ENCODE results near the gene ATP2A3.

ATP2A3 gene

DNA sequence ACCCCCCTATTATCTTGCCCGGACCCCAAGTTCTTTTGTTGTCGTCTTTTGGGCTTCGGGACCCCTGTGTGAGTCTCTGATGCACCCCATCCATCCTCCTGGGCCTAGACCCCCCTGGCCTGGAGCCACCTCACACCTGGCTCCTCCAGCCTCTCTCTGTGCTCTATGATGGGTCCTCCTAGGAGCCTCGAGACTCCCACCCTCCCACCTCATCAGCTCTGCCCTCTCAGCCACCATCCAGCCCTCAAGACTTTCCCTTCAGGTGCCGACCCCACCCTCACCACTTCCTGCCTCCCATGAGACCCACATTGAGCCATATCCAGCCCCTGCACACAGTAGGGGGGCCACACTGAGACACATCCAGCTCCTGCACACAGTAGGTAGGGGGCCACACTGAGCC lies 8.7 kb upstream of the ATP2A3 start:
- no peak for DNase-seq (ENCODE audit: low read depth)

DNA sequence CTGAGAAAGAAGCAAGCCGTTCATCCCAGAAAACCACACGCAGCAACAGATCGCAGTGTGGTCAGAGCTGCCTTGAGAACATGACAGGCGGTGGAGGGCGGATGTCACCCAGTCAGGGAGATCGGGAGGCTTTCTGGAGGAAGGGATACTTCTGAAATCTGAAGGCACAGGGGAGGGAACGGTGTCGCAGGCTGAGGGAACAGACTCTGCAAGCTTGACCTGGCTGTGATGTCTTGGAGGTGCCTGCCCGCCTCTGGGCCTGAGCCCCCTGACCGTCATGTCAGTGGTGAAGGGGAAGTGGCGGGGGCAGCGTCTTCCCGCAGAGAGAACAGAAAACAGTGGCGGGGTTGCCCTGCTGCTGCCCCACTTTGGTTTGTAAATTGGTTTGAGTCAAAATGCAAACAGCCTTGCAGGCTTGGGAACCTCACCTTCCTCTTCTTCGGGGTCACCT lies 8.1 kb upstream of the ATP2A3 start:
- DNase-seq (ENCODE audit: low read depth), result no peak

DNA sequence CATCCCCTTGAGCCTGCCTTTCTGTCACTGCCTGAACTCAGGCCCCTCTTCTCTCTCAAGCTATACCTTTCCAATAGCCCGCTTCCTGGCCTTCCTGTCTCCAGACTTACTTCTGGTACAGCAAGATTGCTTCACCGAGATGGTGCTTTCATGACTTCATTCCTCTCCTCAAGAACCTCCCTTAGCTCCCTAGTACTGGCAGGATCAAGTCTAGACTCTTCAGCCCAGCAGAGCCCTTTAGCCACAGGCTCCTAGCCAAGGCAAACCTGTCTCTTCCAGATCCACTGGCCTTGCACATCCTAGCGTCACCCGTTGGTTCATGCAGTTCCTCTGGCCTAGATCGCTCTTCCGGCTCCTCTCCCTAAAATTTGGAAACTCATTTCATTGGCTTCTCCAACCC lies 6.4 kb upstream of the ATP2A3 start:
- DNase-seq (ENCODE audit: low read depth), result no peak

DNA sequence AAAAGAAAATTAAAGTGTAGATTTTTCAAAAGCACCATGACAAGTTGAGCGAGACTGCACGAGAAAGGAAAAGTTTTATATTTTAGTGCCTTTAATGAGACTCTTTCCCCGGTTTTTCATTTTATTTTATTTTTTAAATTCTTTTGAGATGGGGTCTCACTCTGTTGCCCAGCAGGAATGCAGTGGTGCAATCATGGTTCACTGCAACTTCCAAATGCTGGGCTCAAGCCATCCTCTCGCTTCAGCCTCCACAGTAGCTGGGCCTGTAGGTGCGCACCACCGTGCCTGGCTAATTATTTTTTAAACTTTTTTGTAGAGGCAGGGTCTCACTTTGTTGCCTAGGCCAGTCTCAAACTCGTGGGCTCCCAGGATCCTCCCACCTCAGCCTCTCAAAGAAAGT lies 5.7 kb upstream of the ATP2A3 start:
- DNase-seq (ENCODE audit: low read depth), result no peak

DNA sequence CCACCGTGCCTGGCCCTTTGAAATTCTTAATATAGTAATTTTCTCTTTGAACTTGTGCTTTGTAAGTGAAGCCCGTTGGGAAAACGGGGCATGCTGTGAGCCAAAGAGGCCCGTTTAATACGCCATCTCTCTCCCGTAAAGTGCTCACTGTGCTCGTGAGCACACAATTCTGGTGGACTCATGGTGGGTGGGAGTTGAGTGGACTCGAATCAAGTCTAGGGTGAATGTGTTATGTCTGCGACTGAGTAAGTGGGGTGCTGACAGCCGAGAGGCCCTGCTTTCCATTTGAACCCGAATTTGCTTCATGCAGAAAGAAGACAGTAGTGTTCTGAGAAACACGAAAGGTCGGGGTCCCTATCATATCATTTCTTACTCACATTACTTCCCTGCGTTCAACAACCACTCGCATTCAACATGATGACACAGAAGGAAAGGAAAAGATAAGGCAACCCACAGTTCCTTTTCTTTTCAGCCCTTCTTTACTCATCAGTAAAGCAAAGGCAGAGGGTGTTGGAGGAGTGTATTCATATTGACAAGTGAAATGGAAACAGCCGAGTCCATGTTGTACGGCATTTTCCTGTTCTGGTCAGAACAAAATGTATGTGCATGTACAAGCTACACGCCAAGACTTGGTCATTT lies 4.8 kb upstream of the ATP2A3 start:
- DNase-seq (ENCODE audit: low read depth), result no peak

DNA sequence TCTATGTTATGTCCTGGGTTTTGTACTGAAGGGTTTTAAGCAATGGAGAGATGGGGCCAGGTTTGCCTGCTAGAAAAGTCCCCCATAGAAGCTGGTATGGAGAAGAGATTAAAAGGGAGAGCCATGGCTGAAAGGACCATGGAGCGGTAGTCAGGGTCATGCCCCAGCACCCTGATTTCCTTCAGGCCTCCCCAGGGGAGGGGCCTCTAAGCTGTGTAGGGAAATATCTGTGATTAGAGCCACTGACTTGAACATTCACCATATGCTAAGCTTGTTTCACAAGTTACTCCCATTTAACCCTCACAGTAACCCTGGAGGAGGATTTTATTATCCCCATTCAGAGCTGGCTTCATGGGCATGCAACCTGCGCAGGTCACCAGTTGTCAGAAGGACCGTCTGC lies 3.8 kb upstream of the ATP2A3 start:
- DNase-seq (ENCODE audit: low read depth), result no peak

DNA sequence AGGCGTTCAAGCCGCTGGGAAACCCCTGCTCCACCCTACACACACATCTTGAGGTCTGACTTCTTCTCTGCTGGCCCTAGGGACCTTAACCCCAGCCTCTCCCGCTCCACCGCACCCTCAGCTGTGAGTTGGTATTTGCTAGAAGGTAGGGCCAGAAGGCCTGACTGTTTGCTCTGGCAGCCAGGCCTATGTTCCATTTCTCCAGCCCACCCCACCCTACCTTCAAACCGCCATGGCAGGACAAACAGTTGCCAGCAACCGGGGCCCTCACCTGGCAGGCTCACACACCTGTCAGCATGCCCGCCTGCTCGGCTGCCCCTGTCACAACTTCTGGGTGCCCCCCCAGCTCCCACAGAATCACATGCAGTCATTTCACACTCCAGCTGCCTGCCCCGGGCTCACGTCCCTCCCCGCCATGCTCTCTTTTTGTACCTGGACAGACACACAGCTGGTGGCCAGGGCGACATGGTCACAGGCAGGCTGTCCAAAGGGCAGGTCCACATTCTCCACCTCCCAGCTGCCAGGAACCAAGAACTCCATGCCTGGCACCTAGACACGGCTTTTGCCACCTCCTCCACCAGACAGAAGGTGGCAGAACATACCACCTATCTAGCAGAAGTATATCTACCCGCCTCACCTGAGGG lies 2.6 kb upstream of the ATP2A3 start:
- DNase-seq (ENCODE audit: low read depth), result no peak

DNA sequence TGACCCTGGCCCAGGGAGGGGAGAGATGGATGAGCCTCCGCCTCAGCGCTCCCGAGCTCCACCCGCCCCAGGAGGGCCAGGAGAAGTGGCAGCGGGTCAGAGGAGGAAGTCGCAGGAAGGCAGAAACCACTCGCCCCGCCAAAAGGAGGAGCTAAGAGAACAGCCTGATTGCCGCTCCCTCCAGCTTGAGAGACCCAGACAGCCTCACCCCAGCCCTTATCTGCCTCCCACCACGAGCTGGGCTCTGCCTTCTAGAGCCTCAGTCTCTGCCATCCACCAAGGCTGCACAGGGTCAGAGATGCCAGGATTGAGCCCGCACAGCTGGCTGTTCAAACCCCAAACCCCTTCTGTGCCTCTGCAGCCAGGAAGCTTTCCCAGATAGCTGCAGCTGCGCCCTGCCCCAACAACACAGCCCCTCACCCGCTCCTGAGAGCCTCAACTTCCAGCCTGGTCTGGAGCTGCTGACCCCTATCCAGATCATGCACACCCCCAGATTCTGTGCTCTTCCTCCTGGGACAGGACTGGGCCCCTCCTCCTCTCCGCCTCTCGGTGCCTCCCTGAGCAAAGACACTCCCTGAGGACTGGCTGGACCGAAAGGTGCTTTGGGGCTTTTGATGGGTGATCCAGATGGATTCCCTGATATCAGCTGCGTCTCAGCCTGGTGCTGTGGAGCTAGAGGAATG lies 1.0 kb upstream of the ATP2A3 start:
- peak; percentile 39 for DNase-seq (ENCODE audit: low read depth)

DNA sequence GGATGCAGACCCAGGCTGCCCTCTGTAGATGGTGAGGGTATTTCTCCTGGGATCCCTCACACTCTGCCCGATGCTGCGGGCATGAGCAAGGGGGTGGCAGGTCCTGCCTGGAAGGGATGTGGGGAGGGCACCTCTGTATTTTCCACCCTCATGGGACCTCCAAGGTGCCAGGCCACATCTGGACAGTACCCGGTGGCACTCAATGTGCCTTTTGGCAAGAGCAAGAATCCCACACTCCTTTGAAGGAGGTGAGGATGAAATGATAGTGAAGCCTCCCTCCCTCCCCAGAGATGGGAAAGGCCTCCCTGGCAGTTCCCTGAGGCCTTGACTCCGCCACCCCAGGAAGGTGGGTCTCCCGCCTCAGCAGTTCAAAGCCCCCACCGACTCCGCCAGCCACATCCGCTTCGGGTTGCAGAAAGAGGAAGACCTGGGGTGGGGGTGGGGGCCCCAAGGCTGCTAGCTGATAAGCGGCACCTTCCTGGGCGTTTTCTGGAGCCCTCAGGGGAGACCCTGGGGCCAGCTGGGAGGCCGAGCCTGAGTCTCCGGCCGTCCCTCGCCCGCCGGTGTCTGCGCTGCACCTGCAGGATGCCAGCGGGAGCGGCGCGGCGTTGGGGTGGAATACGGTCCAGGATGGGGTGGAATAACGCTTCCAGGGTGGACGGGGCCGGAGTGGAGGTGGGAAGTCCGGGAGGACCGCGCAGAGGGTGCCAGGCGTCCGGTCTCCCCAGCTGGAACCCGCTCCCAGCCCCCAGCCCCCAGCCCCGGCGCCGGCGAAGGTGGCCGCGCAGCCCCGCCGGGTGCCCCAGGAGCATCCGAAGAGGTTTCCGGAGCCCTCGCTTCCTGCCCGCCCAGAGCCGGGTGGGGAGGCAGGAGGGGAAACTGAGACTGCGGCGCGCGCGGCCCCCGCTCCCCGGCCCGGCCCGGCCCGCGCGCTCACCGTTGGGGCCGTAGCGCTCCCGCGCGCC lies 718 bp downstream of the ATP2A3 start:
- peak; percentile 30 for DNase-seq (ENCODE audit: low read depth)

DNA sequence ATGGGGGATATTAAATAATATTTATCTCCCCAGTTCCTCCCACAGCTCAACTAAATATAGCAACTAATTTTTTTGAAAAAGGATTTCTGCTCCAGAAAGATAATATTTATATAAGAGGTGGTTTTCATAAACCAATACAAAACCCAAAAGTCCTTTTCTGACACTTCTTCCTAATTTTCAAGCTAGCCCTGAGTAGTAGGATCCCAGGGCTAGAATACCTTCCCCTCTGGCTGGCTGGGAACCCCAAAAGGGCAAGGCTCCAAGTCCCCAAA lies 1.3 kb downstream of the ATP2A3 start:
- DNase-seq (ENCODE audit: low read depth), result no peak

DNA sequence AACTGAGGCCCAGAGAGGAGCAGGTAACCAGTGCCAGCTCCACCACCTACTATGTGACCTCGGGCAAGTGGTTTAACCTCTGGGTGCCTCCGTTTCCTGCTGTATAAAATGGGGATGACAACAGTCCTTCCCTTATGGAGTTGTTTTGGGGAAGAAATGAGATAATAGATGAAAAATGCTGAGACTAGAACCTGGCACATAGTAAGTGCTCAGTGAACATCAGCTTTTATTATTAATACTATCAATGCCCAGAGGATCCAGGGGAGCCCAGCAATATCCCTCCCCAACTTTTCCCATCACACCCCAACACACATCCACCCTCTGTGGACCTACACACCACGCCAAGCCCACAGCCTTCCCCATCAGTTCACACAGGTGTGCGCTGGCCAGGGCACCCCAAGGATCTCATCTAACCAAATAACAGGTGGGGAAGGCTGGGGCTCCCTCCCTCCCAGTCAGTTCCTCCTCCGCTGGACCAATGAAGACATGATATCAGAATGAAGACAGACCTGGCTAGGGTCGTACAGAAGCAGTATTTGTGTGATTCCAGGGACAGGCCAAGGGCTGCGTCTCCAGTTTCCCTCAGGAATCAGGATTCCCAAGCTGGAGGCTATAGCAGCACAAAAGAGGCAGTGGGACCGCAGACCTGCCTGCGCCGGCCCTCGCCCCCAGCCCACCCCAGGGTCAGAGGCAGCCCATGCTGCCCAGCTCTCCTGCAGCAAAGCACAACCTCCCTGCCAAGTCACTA lies 1.8 kb downstream of the ATP2A3 start:
- no peak for DNase-seq (ENCODE audit: low read depth)

DNA sequence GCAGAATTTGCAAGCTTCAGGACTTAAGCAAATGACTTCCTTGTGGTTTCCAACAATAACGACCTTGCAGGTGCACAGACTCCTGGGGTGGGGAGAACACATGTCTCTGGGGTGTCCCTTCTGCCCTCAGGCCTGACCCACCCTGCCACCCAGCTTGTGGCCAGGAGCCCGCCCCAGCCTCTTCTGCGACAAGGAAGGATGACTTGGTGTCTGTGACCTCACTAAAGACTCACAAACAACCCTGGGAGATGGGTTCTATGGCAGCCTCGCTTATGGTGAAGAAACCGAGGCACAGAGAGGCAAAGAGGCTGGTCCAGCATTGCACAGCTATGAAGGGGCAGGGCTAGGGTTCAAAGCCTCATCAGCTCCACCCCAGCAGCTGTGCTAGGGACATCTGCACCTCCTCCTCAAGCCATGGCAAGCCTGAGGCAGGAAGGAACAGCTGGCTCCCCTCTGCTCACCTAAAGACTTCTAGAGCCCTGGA lies 2.6 kb downstream of the ATP2A3 start:
- no peak for DNase-seq (ENCODE audit: low read depth)

DNA sequence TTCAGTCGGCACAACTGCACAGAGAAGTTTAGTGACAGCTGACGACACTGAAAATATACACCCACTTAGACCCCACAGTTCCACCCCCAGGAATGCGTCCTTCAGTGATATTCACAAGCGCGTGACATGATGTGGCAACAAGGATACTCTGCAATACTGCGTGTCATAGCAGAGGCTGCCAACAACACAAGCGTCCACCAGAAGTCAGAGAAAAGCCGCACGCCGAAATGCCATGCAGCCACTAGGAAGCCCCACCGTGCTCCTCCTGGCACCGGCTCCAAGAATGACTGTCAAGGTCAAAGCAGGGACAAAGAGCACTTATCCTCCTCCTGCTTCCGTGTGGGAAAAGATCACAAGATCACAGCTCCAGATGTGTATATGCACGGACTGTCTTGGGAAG lies 3.5 kb downstream of the ATP2A3 start:
- DNase-seq (ENCODE audit: low read depth), result no peak

DNA sequence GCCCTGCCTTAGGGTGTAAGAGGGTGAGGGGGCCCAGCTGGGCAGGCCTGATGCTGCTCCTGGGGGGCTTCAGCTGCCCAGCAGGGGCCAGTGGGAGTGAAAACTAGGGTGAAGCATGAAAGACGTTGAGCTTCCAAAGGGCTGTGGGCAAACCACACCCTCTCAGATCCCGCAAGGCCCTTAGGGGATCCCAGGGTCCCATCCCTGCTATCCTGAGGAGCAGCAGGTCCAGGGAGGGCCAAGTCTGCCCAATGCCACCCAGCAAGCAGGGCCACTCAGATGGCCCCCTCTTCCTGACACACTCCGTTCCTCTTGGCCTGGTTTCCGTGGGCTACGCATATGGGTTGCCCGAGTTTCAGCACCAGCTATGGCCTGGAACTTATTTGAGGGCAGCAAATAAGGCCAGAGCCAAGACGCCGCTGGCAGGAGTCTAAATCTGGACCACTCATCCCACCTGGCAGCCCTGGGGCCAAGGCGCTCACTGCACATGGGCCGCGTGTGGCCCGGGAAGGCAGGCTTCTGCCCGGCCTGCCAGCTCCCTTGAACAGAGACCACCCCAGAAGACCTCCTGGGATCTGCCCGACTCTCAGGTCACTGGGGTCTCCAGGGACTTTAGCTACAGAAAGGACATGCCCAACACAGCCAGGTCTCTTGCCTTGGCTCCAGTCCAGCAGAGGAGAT lies 4.2 kb downstream of the ATP2A3 start:
- DNase-seq (ENCODE audit: low read depth), result no peak

DNA sequence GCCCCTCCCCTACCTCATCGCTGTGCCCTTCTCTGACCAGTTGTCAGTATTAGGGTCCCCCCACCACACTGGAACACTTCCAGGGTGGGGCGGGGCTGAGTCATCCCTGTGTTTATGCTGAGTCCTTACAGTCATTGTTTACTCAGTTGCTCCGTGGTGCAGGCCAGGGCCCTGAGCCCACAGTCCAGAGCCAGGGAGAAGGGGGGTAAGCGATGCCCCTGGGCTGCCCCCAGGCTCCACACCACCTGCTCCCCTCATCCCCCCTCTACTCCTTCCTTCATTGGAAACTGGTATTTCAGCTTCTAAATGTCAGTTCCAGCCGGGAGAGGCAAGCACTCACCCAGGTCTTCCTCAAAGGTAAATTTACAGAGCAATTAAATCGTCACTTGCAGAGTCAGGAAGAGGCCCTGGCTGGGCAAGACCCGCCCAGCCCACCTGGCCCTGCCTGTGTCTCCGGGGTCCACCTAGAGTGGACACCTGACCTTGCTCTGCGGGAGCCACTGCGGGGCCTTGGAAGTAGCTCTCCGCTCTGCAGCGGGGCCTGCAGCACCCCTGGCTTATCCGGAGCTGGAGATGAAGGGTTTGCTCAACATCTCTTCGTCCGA lies 4.8 kb downstream of the ATP2A3 start:
- DNase-seq (ENCODE audit: low read depth), result no peak

DNA sequence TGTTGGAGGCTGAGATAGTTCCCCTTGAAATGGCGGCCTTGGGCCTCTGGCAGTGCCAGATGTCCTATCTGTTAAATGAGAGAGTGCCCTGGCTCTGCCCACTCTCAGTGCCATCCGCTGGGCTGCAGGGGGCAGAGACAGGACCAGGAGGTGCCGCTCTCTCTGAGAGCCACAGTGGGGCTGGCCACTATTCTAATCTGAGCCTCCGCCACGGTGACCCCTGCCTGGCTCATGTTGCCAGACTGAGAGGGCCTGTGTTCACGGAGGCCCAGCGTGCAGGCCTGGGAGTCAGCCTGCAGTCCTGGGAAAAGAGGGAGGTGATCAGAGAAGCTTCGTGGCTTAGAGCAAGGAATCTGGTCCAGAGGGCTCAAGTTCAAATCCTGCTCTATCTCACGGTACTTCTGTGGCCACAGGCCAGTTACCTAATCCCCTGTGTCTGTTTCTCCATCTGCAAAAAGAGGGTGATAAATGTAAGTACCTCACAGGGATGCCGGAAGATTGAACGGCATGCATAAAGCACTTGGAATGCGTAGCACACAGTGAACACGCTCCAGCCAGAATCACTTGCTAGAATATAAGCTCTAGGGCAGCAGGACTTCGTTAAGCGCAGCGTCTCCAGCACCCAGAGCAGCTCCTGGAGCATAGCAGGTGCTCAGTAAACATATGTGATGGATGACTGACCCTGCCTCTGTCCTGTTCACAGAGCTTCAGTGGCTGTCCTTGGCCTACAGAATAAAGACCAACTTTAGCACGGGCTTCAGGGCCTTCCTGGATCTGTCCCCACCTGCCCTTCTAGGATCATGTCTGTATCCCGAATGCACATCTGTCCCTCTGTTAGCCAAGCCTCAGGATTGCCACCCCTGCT lies 6.3 kb downstream of the ATP2A3 start:
- no peak for DNase-seq (ENCODE audit: low read depth)

DNA sequence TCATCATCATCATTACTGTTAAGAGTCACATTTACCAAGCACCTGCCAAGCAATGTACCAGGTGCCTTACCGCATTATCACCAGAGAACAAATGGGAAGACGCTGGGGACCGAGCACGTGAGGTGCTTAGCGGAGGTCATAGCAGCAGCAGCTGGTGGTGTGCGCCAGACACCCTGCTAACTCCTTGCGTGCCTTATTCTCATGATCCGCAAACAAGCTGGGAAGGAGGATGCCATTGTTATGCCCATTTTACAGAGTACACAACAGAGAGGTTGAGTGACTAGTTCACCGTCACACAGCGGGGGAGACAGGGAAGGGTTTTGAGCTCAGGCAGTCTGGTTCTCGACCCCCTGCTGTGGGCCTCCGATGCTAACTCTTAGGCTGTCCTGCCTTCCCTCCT lies 7.3 kb downstream of the ATP2A3 start:
- no peak for DNase-seq (ENCODE audit: low read depth)

DNA sequence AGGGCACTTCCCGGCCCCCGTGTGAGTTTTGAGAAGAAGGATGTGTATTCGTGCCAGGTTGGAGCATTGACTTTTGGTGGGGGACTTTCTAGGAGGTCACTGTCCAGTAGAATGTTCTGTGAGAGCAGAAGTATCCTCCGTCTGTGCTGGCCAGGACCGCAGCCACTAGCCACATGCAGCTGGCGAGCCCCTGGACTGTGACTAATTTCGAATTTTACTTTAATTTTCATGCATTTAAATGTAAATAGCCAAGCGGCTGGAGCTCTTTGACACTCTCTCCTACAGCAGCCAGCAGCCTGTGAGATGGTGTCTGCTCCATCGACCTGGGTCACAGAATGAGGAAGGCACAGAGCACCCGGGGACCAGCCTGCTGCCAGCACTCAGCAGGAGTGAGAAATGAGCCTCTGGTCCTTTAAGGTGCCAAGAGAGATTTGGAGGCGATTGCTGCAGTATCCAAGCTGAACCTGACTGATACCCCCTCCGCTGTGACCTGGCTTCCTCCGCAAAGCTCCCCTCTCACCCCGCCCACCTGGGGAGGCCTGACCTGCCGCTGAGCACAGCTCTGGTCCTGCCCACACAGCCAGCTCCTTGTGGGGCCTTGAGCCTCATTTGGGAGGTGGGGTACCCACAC lies 7.8 kb downstream of the ATP2A3 start:
- DNase-seq (ENCODE audit: low read depth), result no peak

DNA sequence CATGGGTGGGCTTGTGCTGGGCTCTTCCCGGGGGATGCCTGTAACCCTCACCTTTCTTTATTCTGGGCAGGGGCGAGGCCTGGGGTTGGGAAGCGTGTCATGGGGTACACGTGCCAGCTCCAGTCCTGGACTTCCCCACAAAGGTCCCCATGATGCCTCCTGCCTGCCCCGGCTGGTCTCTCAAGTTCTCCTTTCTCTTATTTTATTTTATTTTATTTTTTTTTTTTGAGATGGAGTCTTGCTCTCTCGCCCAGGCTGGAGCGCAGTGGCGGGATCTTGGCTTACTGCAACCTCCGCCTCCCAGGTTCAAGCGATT lies 8.6 kb downstream of the ATP2A3 start:
- DNase-seq (ENCODE audit: low read depth), result no peak
